Nephron (organoid): ENCODE measurements around the gene ME1.

Source experiments
- H3K27ac Mint-ChIP-seq, 3 experiments: 2 replicates each; pipeline ENCODE4 v1.8.0; 2020; ENCODE audit warnings: mixed read lengths in 3 of 3, mild to moderate bottlenecking in 2 of 3, moderate library complexity in 1 of 3
- H3K27me3 Mint-ChIP-seq: 2 replicates; pipeline ENCODE4 v1.8.0; 2021; ENCODE audit warnings: low read depth, mild to moderate bottlenecking, moderate library complexity, mixed read lengths
- H3K36me3 Mint-ChIP-seq: 2 replicates; pipeline ENCODE4 v1.8.0; 2020; ENCODE audit warnings: low read depth, mixed read lengths
- H3K4me1 Mint-ChIP-seq: 2 replicates; pipeline ENCODE4 v1.8.0; 2020; ENCODE audit warnings: mixed read lengths
- H3K4me3 Mint-ChIP-seq, 3 experiments: 2 replicates each; pipeline ENCODE4 v1.8.0; 2020; ENCODE audit warnings: mild to moderate bottlenecking in 3 of 3, mixed read lengths in 3 of 3, moderate library complexity in 2 of 3
- H3K9me3 Mint-ChIP-seq: 2 replicates; pipeline ENCODE4 v1.8.0; 2020; ENCODE audit warnings: mixed read lengths
- CTCF ChIP-seq, 3 experiments: fragments of 200-600 bp; sonication (generic); IDR thresholded peaks; one replicate each; pipeline ENCODE4 v1.5.0; 2021; ENCODE audit warnings: antibody characterized with exemption in 3 of 3; ENCODE audit not compliant: unreplicated experiment in 3 of 3

Gene ME1

GRCh38 chr6:83430611-83431544, at the start of gene ME1:
ME1 (minus strand) TSS chr6:83431051; CDS start chr6:83430954, 97 bp downstream.
- Mint-ChIP-seq H3K4me1 (peaks cover 11% of the 10 kb centered on the region), H3K27me3 (no peaks in the 10 kb centered on the region), H3K27ac (peak within 1 kb of the TSS in 2 of 3 experiments; percentile 67 to 83), H3K4me3 (peak within 1 kb of the TSS; percentile 81 to 88 (median 86)), H3K36me3 (no peaks in the 10 kb centered on the region), H3K9me3 (peaks cover 4% of the 10 kb centered on the region)
- TF ChIP-seq CTCF (IDR thresholded peaks at IDR 0.05; ENCODE audit: unreplicated experiment in 3 of 3): no peak

GRCh38 chr6:83480470-83480869, 49.6 kb upstream of the ME1 start:
- no peaks in the 10 kb centered on the region for H3K4me1 Mint-ChIP-seq
- peaks cover 5% of the 10 kb centered on the region for H3K27me3 Mint-ChIP-seq
- no peaks in the 10 kb centered on the region for H3K36me3 Mint-ChIP-seq
- H3K9me3 Mint-ChIP-seq: no peaks in the 10 kb centered on the region
- no peak overlapping the region for H3K4me3 Mint-ChIP-seq
- H3K27ac Mint-ChIP-seq: no peak overlapping the region
- TF ChIP-seq CTCF (IDR thresholded peaks at IDR 0.05; ENCODE audit: unreplicated experiment in 3 of 3): no peak

GRCh38 chr6:83479389-83479788, 48.5 kb upstream of the ME1 start:
- no peaks in the 10 kb centered on the region for H3K4me1 Mint-ChIP-seq
- no peak overlapping the region for H3K27ac Mint-ChIP-seq
- no peak for TF ChIP-seq CTCF (IDR thresholded peaks at IDR 0.05; ENCODE audit: unreplicated experiment in 3 of 3)
- H3K36me3 Mint-ChIP-seq: no peaks in the 10 kb centered on the region
- no peak overlapping the region for H3K4me3 Mint-ChIP-seq
- H3K27me3 Mint-ChIP-seq: peaks cover 5% of the 10 kb centered on the region
- no peaks in the 10 kb centered on the region for H3K9me3 Mint-ChIP-seq

DNA sequence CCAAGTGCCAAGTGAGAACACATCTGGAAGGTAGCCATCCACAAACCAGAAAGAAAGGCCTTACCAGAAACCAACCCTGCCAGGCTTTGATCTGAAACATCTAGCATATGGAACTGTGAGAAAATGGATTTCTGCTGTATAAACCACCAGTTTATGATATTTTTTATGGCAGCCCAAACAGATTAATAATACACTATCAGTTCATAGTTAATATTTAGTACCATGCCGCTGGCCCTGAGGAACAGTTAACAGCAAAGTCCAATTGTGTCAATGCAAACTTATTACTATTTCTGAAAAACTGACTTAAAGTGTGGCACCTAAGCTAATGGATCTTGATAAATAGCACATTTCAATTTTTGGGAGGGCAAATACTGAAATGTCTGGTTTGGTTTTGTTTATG, 46.1 kb upstream of the ME1 start:
- H3K4me3 Mint-ChIP-seq: no peak overlapping the region
- no peaks in the 10 kb centered on the region for H3K4me1 Mint-ChIP-seq
- no peaks in the 10 kb centered on the region for H3K9me3 Mint-ChIP-seq
- TF ChIP-seq CTCF (IDR thresholded peaks at IDR 0.05; ENCODE audit: unreplicated experiment in 3 of 3): no peak
- no peak overlapping the region for H3K27ac Mint-ChIP-seq
- H3K36me3 Mint-ChIP-seq: no peaks in the 10 kb centered on the region
- peaks cover 5% of the 10 kb centered on the region for H3K27me3 Mint-ChIP-seq

DNA sequence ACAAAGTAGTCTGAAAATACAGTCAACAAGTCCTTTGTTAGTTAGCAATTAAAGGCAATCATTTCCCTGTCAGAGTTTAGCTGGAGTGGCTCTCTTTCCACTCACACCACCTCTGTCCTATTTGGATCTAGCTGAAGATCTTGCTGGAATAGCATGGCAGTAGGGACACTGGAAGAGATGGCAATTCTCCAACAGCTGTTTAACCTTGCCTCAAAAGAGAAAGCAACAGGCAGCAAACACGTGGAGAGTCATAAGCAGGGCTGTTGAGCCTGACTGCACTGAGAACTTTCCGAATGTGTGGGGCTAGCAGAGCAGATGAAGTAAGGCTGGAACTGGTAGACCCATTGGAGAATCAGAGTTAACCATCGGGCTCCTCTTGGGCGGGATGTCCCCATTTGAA, 43.5 kb upstream of the ME1 start:
- no peak for TF ChIP-seq CTCF (IDR thresholded peaks at IDR 0.05; ENCODE audit: unreplicated experiment in 3 of 3)
- Mint-ChIP-seq H3K4me1 (no peaks in the 10 kb centered on the region), H3K36me3 (no peaks in the 10 kb centered on the region), H3K9me3 (no peaks in the 10 kb centered on the region), H3K27me3 (no peaks in the 10 kb centered on the region), H3K4me3 (no peak overlapping the region), H3K27ac (no peak overlapping the region)

- H3K9me3 Mint-ChIP-seq: no peaks in the 10 kb centered on the region
- no peaks in the 10 kb centered on the region for H3K27me3 Mint-ChIP-seq
- H3K36me3 Mint-ChIP-seq: no peaks in the 10 kb centered on the region
- no peak overlapping the region for H3K27ac Mint-ChIP-seq
- no peak overlapping the region for H3K4me3 Mint-ChIP-seq
- no peaks in the 10 kb centered on the region for H3K4me1 Mint-ChIP-seq
- no peak for TF ChIP-seq CTCF (IDR thresholded peaks at IDR 0.05; ENCODE audit: unreplicated experiment in 3 of 3)
Measured at GRCh38 chr6:83472767-83473166, 41.9 kb upstream of the ME1 start.
